ENCODE measurements around the gene ARRB1.

DNA sequence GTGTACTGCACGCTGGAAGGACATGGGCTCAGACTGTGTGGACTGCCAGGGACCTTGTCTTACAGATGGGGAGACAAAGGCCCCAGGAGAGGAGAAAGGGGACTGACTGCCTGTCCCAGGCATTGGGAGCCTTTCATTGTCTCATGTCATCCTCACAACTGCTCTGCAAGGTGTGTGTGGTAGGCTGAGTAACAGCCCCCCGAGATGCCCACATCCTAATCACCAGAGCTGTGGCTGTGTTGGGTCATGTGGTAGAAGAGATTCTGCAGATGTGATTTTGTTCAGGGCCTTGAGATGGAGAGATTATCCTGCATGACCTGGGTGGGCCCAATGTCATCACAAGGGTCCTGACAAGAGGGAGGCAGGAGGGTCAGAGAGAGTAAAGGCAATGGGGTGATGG, 39.1 kb downstream of the ARRB1 start:
- no peak for TF ChIP-seq CTCF (IDR thresholded peaks at IDR 0.05)
- no peak for TF ChIP-seq POLR2A (IDR thresholded peaks at IDR 0.05)
